Erythroblast (primary cell): ENCODE data around the gene PTPRD.

Experiments
- GATA1 ChIP-seq: IDR thresholded peaks from 2 replicates; pipeline ENCODE4 v1.6.1; 2011; ENCODE audit warnings: low read depth, mild to moderate bottlenecking, control low read depth, low read length, moderate library complexity
- POLR2A ChIP-seq: IDR thresholded peaks from 2 replicates; pipeline ENCODE4 v1.6.1; 2011; ENCODE audit warnings: mild to moderate bottlenecking, low read length

DNA sequence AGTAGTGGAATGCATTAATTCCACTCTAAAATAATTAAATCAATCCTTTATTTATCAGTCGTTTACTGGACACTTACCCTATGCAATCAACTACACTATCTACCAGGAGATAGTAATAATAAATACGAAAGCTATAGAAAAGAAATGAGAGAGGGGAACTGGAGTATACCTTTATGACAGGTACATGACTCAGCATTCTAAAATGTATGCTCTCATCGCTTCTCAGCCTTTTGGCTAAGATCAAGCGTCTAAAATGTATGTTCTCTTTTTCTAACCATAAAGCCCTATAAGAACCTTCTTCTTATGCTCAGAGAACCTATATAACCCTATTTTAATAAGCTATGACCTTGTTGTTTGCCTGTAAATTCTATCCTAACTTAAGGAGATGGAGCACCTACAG lies 2059.4 kb downstream of the PTPRD start:
- TF ChIP-seq POLR2A = no peak
- no peak for TF ChIP-seq GATA1
